Dermis blood vessel endothelial cell (primary cell): ENCODE results near the gene CFAP221. TPM values are rescaled to one million over a fixed set of nuclear protein-coding genes. Genes with fewer than 3 reads are reported as not detected.
"Not testable (repeated sequence)": the region's sequence is repeated elsewhere in the genome, so short reads cannot be mapped to it uniquely, and the experiment has no call there.

ENCODE experiments used
- DNase-seq: peaks from one replicate; pipeline ENCODE4 v3.0.0; 2010
- total RNA-seq: library from RNA; depleted of rRNA; stranded (reverse); fragments of >200 nt; gene quantifications from 2 replicates; pipeline ENCODE4 v1.2.3, GENCODE V29; 2014

CFAP221 gene
- total RNA-seq, 1 donor from 2014 or later = 0.17 TPM

DNA sequence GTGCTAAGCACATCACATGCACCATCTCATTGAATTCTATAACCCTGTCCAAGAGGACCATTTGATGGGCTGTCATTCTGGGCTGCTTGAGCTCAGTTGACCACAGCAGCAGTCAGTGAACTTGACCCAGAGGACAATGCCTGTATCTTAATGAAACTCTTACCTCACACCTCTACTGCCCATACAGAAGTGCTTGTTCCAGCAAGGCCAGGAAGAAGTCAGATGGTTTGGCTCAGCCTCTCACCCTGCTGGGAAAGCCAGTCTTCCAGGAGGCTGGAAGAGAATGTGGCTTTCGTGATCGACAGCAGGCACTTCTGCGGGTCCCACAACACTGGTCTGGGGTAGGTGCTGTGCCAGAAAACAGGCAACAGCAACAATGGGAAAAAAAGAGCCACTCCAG is 47.3 kb downstream of the CFAP221 start:
- DNase-seq = no peak

DNA sequence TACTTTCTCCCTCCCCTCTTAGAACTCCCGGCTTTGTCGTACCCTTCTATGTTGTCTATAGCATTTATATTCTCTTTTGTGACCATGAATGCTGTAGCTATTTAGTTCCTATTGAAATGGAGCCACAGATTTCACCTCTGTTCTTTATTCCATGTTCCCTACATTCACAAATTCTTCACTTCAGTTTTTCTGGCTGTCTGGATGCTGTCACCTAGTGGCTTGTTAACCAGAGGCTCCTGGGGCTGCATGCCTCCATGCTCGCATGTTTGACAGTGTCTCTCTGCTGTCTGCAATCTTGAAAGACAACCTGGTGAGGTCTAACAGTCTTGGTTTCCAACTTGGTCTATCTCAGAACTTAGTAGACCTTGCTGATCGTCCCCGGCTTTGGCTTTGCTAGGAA is 48.2 kb downstream of the CFAP221 start:
- DNase-seq = no peak

DNA sequence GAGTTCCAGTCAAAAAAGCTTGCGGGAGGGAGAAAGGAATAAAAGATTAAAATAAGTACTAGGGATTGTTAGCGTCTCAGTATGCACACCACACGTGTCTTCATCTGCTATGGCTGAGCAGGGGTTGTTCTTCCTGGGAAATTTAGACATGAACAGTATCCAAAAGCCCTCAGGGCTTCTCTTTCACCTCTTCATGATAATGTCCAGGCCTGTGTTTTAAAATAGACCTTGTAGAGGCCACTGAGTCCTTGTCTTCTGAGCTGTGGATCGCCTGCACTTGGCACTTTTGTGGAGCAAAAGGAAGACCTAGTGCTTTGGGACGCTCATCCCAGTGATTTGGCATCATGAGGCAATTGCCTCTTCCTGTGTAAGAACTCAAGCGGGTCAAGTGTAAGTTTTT is 52.4 kb downstream of the CFAP221 start:
- no peak for DNase-seq

DNA sequence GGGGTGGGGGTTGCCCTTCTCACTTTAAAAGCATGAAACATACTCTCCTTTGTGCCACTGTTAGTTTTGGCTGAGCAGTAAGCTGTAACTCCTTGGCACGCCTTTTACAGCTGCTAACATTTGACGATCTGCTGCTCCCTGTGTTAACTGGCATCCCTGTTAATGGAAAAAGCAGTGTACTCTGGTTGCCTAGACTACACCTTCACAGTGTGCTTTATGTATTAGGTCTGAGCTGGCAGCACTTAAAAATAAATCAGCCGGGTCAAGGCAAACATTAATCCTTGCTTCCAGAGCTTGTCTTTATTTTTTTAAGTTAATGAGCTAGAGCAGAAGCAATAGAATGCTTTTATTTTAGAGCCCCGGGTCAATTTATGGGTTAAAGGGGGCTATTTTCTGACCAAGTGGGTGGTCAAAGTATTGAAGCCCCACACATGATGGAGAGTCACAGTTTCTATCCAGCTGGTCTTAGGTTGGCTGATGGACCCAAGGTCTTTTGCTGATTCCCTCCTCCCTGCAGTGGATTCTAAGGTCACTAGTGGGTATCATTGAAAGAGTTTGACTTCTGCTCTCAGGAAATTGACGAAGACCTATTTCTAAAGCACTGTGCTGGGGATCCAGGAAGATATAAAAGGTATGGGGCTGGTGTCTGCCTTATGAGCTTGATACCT is 54.5 kb downstream of the CFAP221 start:
- no peak for DNase-seq

DNA sequence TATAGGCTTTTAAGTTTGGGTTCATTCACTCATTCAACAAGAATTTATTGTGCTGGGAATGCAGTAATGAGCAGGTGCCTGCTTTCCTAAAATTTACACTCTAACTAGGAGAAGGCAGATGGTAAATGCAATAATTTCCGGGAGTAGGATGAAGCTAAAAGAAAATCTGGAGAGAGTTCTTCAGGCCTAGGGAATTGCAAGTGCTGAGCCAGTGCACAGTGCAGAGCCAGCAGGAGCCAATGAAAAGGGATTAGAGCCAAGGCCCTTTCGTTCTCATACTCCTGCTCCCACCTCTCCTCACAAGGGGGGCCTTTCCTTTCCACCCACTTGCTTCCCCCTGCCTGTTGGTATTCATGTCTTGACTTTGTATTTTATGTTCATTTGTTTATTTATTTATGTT is 55.1 kb downstream of the CFAP221 start:
- DNase-seq = no peak

DNA sequence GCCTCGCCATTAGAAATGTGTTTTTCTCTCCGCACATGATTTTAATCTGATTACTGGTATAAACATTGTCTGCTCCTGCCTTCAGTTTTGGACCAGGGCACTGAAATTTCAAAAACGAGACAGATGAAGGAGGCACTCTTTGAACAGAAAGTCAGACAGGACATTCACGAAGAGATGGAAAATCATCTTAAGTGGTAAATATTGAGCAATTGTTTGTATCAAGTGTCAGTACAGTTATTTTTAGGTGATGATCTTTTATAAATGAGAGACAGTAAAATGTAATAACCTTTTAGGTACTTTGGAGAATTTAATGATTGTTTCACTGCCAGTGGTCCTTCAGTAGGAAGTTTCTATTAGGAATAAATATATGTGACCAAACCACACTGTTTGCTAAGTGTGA is 60.8 kb downstream of the CFAP221 start:
- no peak for DNase-seq

DNA sequence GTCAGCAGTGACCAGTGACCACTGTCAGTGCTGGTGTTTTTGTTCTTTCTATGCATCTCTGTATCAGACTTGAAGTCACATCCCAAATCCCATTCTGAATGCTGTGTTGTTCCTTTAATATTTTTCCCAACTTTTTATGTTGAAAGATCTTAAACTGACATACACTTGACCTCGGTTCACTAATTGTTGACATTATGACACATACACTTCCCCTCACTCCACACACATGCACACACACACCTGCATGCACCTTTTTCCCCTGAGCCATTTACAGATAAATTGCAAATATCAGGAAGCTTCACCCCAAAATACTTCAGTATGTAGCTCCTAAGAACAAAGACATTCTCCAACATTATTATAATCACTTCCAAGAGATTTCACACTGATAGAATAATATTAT is 62.4 kb downstream of the CFAP221 start:
- no peak for DNase-seq

DNA sequence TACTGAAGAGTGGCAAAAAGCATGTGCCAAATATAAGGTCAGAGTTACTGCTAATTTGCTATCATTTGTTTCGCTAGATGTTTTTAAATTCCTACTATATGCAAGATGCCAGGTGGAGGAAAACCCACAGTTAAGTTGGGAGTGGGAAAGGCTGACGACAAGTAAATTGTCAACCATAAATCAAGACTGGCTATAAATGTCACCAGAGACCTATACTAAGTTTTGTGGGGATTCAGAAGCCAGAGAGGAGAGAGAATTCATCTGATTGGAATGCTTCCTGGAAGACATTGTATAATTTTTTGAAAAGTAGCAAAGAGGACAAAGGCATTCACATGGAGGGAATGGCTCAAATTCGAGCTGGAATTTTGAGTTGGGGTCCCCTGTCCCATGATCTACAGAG is 64.3 kb downstream of the CFAP221 start:
- no peak for DNase-seq

DNA sequence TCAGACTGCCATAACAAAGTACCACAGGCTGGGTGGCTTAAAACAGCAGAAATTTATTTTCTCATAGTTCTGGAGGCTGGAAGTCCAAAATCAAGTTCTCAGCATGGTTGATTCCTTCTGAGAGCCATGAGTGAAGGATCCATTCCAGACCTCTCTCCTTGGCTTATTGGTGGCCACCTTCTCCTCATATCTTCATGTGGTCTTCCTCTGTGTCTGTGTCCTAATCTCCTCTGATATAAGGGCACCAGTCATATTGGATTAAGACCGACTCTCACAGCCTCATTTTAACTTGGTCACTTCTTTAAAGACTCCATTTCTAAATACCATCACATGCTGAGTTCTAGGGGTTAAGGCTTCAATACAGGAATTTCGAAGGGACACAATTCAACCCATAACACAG is 65.1 kb downstream of the CFAP221 start:
- no peak for DNase-seq

DNA sequence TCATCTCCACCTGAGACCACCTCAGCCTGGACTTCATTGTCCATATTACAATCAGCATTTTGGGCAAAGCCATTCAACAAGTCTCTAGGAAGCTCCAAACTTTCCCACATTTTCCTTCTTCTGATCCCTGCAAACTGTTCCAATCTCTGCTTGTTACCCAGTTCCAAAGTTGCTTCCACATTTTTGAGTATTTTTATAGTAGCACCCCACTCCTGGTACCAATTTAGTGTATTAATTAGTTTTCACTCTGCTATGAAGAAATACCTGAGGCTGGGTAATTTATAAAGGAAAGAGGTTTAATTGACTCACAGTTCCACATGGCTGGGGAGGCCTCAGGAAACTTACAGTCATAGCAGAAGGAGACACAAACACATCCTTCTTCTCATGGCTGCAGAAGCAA is 69.9 kb downstream of the CFAP221 start:
- DNase-seq = not testable (repeated sequence)

DNA sequence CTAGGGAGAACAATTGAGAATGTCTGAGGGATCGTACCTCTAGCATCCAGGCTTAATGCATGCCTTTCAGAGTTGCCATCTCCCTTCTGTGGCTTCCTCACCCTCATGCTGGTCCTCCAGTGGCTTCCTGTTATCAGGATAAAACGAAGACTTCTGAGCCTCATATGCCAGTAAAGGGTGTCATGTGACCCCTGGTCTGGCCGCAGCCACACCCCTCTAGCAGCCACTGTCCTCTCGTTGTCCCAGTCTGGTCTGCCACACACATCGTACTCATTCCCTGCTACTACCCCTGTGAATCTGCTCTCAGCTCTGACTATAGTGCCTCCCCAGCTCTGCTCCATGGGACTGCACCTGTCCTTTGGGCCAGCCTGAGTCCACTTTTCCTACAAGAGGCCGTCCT is 72.2 kb downstream of the CFAP221 start:
- no peak for DNase-seq

DNA sequence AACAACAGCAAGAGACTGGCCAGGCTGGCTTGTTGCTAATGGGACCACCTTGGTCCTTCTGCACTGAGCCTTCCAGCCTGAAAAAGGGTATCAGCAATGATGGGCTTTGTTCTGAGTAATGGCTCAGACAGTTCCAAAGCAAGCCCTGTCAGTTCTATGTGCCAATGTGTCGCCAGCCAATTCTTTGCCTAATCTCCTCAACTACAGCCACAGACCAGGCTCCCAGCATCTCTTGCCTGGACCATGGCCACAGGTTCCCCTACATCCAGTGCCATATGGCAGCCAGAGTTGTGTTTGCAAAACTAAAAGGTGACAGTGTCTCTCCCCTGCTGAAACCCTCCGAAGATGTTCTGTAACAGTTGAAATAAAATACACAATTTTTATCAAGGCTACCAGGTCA is 73.2 kb downstream of the CFAP221 start:
- no peak for DNase-seq

DNA sequence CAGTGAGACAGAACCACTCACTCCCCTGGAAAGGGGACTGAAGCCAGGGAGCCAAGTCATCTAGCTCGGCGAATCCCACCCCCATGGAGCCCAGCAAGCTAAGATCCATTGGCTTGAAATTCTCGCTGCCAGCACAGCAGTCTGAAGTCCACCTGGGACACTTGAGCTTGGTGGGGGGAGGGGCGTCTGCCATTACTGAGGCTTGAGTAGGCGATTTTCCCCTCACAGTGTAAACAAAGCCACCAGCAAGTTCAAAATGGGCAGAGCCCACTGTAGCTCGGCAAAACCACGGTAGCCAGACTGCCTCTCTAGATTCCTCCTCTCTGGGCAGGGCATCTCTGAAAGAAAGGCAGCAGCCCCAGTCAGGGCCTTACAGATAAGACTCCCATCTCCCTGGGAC is 74.5 kb downstream of the CFAP221 start:
- DNase-seq = not testable (repeated sequence)

DNA sequence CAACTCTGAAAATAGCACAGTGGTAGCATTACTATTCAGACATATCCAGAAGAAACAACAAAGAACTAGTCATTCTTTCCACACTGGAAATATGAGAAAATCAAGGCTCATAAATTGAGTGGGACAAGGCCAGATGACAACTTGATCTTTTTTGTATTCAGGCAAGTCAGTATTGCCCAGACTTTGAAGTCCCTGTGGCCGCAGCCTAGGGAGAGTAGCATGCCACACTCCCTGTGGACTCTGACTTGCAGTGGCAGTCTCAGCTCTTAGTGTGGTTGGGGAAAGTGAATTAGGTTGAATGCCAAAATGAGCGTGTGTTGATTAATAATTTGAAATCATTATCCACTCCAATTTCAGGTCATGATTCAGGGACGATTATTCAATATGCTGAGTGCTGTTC is 81.0 kb downstream of the CFAP221 start:
- no peak for DNase-seq

DNA sequence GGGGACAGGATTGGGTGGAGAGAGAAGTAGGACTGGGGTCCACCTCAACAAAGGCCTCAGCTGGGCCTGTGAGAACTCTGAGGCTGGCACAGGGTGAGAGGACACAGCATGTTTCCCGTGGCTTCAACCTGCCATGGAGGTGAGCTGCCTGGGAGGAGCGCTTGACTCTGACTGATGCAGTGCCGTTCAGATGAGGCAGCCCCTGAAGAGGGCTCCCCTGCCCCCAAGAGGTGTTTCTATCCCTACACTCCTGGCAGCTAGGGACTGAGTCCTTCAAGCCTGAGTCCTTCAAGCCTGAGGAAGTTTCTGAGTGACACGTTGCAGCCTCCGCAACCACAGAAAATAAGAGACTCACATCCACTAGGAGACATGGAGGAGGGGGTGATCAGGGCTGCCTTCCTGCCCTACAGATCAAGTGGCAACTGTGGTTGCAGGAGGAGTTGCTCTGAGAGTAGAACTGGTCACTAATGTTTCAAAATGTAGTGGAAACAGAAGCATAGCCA is 85.1 kb downstream of the CFAP221 start:
- no peak for DNase-seq

DNA sequence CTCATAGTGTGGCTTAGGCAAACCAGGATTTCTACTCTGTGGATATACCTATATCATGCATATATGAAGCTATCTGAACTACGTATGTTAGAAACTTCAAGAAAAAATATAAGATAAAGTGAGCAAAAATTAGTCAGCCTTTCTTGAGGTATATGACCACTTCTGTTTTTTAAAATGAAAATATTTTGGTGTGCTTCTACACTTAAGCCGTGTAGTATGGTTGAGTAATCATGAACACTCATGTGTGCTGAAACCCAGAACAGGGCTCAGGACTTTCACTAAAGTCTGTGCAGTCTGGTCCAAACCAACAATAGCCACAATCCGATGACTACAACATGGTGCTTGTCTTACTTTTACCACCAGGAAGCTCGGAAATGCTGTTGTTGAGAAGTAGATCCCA is 85.9 kb downstream of the CFAP221 start:
- no peak for DNase-seq

DNA sequence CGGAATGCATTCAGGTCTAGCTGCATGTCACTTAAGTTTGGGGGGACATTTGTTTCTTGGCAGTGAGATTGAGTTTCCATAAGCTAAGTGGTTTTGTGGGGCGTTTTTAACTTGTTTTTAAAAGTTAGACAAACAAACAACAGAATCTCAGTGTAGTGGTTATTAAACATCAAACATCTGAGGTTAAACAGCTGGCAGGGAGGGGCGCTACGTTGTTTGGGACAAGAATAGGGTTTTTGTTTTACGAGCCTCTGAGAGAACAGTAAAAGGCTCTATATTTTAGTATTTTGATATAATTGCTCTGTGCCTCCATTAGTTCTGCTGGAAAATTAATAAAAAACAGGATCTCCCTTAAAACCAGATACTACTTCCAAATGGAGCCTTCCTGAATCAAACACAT is 93.1 kb downstream of the CFAP221 start:
- DNase-seq = no peak

DNA sequence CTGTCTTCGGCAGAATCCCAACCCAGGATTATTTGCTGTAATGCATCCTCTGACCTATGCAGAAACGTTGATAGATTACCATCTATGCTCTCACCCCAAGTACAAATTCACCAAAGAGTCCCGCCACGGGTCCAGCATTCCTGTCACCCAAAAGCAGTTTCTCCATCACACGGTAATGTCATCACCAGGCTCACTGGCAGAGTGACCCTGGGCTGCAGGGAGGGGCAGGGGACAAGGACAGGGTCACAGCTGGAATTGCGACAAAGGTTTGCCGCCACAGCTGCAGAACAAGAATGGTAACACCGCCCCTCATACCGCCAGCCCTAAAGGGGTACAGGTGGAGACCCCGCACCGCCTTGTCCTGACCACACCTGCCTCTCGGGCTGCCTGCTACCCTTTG is 94.0 kb downstream of the CFAP221 start:
- DNase-seq = no peak

DNA sequence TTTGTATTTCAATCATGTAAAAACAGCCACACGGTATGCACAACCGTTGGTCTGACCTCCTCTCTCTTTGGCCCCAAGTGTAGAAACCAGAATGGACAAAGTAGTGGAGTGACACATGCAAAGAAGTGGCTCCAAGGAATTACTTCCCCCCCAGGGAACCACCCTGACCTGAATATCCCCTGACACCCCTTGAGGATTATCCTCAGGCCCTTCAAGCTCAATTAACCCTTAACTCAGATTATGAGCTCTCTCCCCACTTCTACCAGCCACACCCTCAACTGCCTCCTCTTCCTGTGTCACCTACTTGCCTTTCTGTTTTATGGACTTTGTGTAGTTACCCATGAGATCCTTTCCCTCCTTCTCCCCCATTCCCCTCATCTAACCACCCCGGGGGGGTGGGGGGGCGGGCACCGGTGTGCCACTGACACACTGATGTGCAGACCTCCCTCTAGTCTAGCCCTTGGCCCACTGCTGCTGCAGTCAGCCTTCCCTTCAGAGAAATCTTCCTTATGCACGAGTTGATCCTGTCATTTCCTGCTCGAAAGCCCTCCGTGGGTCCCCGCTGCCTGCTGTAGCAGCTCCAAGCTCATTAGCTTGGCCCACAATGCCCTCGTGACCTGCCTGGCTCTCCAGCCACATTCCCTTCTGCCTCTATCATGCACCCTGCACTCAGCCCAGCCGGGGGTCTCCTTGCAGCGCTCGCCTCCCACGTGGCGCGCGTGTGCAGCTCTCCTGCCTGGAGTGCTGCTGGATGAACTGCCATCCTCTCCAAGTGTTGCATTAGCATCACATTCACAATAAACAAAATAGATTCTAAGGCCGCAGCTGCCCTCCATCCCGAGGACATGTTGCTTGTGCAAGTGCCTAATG is 94.7 kb downstream of the CFAP221 start:
- DNase-seq = no peak

DNA sequence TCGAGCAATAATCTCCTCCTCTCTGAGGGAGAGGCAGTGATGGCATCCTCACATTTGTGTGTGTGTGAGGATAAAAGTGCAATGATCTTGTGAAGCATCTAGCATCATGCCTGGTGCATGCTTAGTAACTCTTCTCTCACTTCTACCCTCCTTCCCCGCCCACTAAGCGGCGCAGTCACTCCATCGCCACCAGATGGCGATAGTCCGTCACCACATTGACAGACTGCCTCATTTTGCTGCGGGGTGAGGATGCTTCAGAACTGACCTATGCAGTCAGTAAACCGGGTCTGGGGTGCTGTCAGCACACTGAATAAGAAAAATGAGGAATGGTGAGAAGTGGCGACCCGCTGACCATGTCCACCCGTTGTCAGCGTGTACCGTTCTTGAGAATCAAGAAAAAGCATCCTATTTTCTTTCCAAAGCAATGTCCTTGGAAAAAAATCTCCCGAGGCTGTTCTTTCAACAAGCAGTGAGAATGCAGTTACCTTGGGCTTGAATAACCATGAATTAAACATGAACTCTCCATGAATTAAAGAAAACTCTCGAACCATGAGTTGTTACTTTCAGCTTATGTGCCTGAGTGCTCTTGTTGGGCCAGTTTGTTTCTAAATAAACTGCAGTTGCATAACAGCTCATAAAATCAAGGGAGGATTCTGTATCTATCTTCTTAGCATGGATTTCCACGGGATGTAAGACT is 97.5 kb downstream of the CFAP221 start:
- DNase-seq = peak; percentile 90

DNA sequence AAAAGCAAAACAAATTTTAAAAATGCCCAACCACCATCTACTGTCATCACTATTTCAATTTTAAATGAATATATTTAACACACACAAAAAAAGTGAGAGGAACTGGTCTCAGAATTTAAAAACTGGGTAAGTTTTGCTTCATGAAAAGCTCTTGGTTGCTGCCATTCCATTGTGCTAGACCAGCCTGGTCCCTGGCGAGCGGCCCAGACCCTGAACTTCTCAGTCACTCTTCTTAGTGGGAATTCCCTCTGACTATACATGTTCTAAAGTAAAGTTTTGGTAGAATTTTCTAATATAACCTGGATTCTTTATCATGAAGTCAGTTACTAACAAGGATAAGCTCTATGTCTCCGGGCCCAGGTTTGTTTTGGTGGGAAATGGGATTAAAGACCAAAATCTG is 99.9 kb downstream of the CFAP221 start:
- DNase-seq = peak; percentile 70

DNA sequence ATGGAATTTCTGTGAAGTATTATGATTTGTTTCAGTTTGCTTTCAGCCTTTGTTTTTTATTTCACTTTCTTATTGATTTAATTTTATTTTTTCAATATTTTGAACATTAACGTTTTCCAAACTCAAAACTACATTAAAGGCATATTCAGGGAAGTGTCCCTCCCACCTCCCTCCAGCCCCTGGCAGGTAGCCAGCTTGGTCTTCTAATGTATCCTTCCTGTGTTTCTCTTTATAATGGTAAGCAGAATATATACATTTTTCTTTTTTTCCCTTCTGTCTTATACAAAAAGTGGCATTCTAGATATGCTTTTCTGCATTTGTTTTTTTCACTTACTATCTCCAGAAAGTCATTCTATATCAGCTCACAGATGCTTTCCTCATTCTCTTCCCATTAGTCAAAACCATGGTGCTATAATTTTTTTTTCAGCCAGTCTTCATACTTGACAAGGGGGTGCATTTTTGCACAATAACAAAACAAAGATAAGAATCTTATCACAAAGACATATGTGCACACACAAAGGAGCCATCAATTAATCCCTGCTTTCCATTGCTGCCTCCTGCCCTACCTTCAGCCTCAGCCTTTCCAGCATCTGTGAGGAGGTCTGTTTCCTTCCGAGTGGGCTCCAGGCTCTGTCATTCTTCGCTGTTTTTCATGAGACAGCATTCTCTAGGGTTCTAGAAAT is 101.1 kb downstream of the CFAP221 start:
- DNase-seq = peak; percentile 95

DNA sequence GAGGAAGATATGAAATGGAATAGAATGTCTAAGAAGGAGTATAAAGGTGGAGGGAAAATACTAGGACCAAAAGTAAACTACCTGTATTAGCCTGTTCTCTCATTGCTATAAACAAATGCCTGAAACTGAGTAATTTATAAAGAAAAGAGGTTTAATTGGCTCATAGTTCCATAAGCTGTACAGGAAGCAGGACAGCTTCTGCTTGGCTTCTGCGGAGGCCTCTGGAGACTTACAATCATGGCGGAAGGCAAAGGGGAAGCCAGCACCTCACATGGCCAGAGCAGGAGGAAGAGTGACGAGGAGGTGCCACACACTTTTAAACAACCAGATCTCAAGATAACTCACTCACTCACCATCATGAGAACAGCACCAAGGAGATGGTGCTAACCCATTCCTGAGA is 101.9 kb downstream of the CFAP221 start:
- peak; percentile 42 for DNase-seq
